Left renal cortex interstitium (tissue), 4 donors: ENCODE results near the gene GAR1. TPM values are rescaled to one million over a fixed set of nuclear protein-coding genes. Genes with fewer than 3 reads are reported as not detected.
"Not testable (repeated sequence)": the region's sequence is repeated elsewhere in the genome, so short reads cannot be mapped to it uniquely, and the experiment has no call there.

Experiments used
- DNase-seq, 4 donors: peaks; one replicate each; pipeline ENCODE4 v3.0.0-alpha.2; 2013; ENCODE audit warnings: low read depth in 4 of 4, low spot score in 2 of 4, missing footprints in 1 of 4
- polyA plus RNA-seq, 4 donors: library from polyadenylated mRNA; unstranded; fragments of 120-200 nt; gene quantifications; one replicate each; pipeline ENCODE4 v1.2.1, GENCODE V29; 2013; ENCODE audit not compliant: insufficient read length in 4 of 4

GAR1 gene
- polyA plus RNA-seq, 4 donors: 37.5 to 45.3 (median 42.8) TPM

- DNase-seq: no peak
These were observed 21.4 kb downstream of the GAR1 start for GRCh38 chr4:109836985-109837384.

- no peak for DNase-seq
These were observed 31.0 kb downstream of the GAR1 start for GRCh38 chr4:109846395-109847098.

- DNase-seq: no peak
These were observed 32.4 kb downstream of the GAR1 start, which contains the start of gene LRIT3 for GRCh38 chr4:109847896-109848442. Gene LRIT3, plus strand, starts transcription at chr4:109848107. Its CDS starts 95 bp downstream, at chr4:109848202.

GRCh38 chr4:109848501-109848900 lies 32.9 kb downstream of the GAR1 start:
- no peak for DNase-seq

- no peak for DNase-seq
These were observed 35.0 kb downstream of the GAR1 start for GRCh38 chr4:109850601-109851000.

- not testable (repeated sequence) for DNase-seq
These were observed 44.1 kb downstream of the GAR1 start for GRCh38 chr4:109859426-109860300.

- DNase-seq: no peak
These were observed 45.7 kb downstream of the GAR1 start for GRCh38 chr4:109861271-109861670.

- DNase-seq: peak in 2 of 4 donors; percentile 1 to 5
These were observed 46.5 kb downstream of the GAR1 start for GRCh38 chr4:109861916-109862511.

GRCh38 chr4:109864134-109864533 lies 48.6 kb downstream of the GAR1 start:
- no peak for DNase-seq

- no peak for DNase-seq
These were observed 54.5 kb downstream of the GAR1 start for GRCh38 chr4:109870061-109870460.

GRCh38 chr4:109872065-109872464 lies 56.5 kb downstream of the GAR1 start:
- DNase-seq: no peak

- DNase-seq: no peak
These were observed 57.5 kb downstream of the GAR1 start for GRCh38 chr4:109872950-109873656.

- no peak for DNase-seq
These were observed 58.4 kb downstream of the GAR1 start for GRCh38 chr4:109873791-109874514.

Other genes with a start within 250 kb of the GAR1 start
- gene CASP6, start 112.3 kb upstream of the GAR1 start, polyA plus RNA-seq: 10 to 100 TPM; 33.8 to 47.9 (median 40.1) TPM
- 10 to 100 TPM; 22.4 to 36.0 (median 29.9) TPM for gene PLA2G12A, start 85.7 kb upstream of the GAR1 start, polyA plus RNA-seq
- gene CFI, start 13.8 kb upstream of the GAR1 start, polyA plus RNA-seq: 10 to 100 TPM; 63.0 to 89.1 (median 74.8) TPM
- gene RRH, start 12.2 kb downstream of the GAR1 start, polyA plus RNA-seq: under 1 TPM; 0.31 to 0.82 (median 0.55) TPM
- gene LRIT3, start 32.3 kb downstream of the GAR1 start, polyA plus RNA-seq: under 1 TPM; 0.23 to 0.83 (median 0.54) TPM
- gene EGF, start 97.1 kb downstream of the GAR1 start, polyA plus RNA-seq: 1 to 10 TPM; 2.4 to 6.4 (median 4.2) TPM